HG03139 (cell line): ENCODE measurements around the gene BIVM.

Experiments used
- ATAC-seq: cut with Tn5 transposase; IDR thresholded peaks from one replicate; pipeline ENCODE4 v1.9.1; 2021; ENCODE audit not compliant: unreplicated experiment

BIVM gene

GRCh38 chr13:102878481-102878880 lies 79.6 kb downstream of the BIVM start:
- no peak for ATAC-seq

- no peak for ATAC-seq
These were observed 81.0 kb downstream of the BIVM start for GRCh38 chr13:102879793-102880499.

DNA sequence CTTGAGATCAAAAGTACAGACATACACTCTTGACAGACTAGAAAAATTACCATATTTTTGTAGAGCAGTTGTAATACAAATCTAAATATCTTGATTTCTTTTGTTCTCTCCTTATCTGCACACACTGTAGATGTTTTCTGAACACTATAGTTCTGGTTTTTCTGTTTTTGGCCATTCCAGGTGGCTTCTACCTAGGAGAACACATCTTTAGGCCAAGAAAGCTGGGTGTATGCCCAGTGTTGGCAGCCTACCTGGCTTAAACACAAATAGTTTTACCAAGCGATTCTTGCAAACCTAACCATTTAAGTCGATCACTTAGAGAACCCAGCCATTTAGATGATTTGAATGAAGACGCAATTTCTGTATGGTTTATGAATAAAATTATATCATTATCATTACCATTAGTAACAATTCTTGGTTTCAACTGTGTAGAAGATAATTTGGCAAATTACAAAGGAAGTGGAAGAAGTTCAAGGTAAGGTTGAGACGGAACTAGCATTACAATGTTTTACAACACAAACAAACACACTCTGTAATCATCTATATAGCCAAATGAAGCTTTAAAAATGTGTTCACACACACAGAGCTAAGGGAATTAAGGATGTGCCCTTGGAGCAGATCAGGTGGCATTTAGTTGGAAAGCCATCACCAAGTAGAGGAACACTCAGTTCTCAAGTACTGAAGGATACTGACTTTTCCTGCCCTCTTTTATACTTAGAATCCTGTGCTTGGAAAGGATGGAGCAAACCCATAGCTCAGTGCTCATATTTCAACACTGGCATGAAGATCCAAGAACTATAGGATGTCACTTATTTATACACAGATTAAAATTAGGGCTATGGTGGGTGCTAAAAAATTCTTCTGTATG lies 83.1 kb downstream of the BIVM start:
- no peak for ATAC-seq
